NCI-H2107 treated with DMSO at 0.1 percent for 48 hours (cell line): Measurements from ENCODE around the gene STT3B.

ENCODE experiments used
- DNase-seq: peaks from one replicate; lab custom pipeline; 2025; ENCODE audit not compliant: unreplicated experiment; lab: John Stamatoyannopoulos, UW

Gene STT3B

DNA sequence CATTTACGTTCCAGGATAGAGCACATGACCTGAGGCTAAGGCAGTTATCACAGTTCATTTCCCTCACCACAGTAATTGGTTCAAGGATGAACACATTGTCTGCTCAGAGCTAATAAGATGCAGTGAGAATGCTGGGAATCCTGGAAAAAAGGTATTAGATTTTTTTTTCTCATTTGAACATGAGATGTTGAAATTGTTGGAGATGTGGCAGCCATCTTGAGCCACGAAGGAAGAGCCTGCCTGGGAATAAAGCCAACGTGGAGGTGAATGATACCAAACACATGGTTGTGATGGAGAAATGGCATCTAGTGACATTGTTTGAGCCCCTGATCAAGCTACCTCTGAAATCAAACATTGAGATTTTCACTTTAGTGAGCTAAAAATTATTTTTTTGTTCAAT, 16.0 kb upstream of the STT3B start:
- no peak for DNase-seq

GRCh38 chr3:31521468-31521867, 11.3 kb upstream of the STT3B start:
- DNase-seq = no peak

GRCh38 chr3:31522152-31522551, 10.6 kb upstream of the STT3B start:
- DNase-seq = no peak

DNA sequence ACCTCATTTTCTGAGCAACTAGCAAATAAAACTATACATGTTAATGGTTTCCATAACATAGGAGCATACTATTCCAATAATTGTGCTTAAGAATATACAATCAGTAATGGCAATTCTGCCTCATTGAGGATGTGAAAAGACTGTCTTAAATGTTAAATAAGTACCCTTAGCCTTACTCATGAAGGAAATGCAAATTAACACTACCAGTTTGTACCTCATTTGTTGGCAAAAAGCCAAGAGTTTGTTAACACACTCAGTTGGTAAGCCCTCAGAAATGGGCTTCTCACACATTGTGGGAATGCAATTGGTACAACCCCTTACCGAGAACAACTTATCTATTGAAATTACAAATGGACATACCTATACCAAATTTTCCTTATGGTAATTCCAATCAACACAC, 9.2 kb upstream of the STT3B start:
- no peak for DNase-seq

GRCh38 chr3:31525532-31525931, 7.2 kb upstream of the STT3B start:
- no peak for DNase-seq

GRCh38 chr3:31529421-31529820, 3.3 kb upstream of the STT3B start:
- no peak for DNase-seq

DNA sequence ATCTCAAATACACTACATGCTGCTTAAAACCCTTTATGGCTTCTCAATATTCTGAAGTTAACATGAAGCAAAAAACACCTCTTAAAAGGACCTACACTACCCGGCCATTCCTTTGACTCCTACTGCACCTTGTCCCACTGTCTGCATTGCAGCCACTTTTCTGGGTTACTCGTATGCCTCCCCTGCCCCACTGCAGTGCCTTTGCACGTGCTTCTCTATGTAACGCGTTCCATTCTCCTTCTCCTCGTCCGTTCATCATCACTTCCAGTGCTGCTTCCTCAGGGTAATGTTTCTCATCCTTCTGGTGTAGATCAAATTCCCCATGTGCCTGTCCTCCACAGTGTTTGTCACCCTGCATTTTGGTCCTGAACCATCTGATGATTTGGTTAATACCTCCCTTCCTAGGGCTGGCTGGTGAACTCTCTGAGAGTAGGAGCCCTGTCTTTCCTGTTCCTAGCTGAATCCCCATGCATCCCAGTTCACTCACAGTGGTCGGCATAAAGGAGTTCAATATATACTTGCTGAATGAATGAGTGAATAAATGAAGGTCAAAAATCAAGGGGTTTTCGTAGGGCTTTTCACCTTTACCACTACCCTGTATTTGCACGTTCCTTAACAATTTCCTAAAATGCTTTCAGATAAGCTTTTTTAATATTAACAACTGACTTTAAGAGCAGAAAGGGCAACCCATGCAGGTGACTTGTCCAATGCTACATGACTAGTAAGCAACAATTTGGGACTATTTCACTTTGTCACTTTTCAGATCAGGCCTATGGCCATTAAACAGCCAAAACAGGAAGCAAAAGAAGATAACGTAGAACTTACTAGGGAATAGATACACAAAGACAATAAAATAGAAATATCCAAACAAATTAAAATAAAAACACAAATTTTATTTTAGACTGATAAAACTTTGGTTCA, 2.4 kb upstream of the STT3B start:
- no peak for DNase-seq

DNA sequence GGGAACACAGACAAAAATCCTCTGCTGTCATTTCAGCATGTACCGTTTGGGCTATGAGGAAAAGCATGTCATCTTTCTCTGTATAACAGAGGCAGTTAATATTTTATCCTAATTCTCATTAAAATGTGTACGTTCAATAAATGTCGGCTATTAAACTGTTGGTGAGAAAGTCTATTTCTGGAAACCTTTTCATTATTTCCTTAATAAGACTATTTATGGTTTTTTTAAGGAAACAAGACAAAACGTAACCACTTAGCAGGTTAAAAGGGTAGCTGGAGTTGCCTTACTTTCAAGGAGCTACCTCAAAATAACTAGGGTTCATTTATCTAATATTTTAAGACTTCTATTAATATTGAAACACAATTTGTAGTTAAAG, 1.8 kb upstream of the STT3B start:
- no peak for DNase-seq

- no peak for DNase-seq
Measured at GRCh38 chr3:31531452-31531991, 1.2 kb upstream of the STT3B start.

DNA sequence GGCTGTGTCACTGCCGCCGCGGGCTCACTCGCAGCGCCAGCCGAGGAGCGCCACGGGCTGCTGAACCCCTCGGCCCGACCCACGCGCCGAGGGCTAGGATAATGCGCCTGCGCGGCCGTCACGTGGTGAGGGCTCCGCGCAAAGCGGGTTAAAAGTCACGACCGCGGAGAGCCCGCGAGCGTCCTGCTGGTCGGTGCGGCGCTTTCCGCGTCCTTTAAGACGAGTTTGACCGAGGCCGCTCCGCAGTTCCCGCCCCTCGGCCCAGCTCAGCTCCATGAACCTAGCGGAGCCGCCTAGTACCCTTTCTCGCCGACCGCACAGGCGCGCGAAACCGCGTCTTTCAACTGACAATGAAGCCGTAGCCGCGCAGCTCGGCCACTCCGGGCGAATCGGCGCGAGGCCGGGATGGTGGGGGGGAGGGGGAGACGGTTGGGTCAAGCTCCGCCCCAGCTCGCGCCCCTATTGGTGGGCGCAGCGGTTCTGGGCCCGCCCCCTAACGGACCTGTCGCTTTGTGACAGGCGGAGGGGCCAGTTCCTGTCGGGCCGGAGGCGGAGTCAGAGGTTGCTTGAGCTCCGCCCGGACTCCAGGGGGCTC, 636 bp upstream of the STT3B start:
- peak; percentile 71 for DNase-seq

- peak; percentile 17 for DNase-seq
Measured at GRCh38 chr3:31533169-31534064, 692 bp downstream of the STT3B start.

GRCh38 chr3:31534065-31534425, 1.3 kb downstream of the STT3B start:
- DNase-seq = no peak

DNA sequence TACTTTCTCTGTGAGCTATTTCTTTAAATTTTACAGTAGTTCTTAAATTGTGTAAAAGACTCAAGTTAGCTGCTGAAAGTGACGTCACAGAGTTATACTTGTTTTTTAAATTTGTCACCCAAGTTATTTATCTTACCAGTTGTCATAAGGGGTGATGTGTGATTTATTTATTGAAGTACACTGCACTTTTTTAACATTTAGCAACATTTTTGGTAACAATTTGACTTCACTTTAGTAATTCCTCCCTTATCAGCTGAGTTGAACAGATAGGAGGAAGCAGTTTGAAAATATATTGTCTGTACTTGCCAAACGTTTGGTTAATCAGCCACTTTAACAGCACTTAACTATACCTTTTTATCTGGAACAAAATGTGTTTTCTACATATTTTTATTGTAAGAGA, 3.8 kb downstream of the STT3B start:
- DNase-seq = no peak

DNA sequence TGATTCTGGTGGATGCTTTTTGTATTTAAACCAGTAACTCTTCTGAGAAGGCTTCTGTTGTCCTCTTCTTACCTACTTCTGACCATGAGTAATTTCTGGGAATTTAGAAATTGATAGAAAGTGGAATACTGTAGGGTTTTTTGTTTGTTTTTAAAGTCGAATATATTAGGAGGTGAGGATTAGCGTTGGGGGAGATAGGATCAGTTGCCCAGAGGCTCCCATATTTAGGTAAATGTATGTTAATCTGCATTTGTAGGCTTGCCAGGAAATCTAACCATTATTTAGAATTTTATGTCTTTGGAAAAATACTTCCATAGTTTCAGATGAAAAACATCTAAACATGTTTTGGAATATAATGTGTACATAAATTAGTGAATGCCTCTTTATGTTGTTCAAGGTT, 6.1 kb downstream of the STT3B start:
- no peak for DNase-seq

DNA sequence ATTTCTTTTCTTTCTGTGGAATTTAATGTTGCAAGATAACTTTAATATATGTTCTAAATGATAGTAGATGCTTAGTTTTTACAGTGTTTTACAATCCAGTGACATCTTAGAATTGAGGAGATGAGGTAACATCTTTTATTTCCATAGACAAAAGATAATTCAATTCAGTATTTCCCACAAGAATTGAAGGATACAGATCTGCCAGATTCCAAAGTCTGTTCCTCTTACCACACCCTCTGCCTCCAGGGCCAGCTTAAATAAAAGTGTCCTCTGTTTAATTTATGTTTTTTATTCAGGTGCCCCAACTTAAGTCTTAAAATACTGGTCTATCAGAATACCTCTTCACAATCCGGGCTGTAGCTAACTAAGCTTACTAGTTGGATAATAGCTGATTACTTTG, 6.5 kb downstream of the STT3B start:
- DNase-seq = no peak

DNA sequence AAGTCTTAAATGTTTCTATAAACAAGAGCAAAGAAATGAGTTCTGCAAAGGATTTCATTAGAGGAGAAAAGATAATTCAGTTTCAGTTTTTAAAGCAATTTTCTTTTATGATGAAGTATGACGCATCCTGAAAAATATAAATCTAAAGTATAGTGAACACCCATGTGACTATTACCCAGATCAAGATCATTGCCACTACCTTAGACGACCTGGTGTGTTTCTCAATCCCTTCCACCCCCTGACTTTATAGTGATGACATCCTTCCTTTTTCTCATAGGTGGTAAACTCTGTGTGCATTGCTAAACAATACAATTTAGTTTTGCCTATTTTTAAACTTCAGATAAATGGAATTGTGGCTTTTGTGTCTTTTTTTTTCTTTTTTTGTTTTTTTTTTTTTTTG, 8.4 kb downstream of the STT3B start:
- no peak for DNase-seq

GRCh38 chr3:31542246-31542645, 9.5 kb downstream of the STT3B start:
- DNase-seq = no peak

GRCh38 chr3:31543375-31543774, 10.7 kb downstream of the STT3B start:
- no peak for DNase-seq

- DNase-seq = no peak
Measured at GRCh38 chr3:31544634-31545033, 11.9 kb downstream of the STT3B start.

DNA sequence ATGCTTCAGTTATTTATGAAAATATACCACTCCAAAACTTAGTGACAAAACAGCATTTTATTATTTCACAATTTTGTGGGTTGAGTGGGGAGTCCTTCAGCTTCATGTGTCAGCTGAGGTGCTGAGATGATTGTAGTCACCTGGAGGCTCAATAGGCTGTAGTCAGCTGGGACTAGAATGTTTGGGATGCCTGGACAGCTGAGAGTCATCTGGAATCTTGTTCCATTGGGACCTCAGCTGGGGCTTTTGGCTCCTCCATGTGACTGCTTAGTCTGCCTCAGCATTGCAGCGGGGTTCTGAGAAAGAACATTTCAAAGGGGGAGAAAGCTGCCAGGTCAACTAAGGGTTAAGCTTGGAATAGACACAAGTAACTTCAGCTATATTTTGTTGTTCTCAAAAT, 13.4 kb downstream of the STT3B start:
- DNase-seq = no peak

- no peak for DNase-seq
Measured at GRCh38 chr3:31546725-31547124, 14.0 kb downstream of the STT3B start.
